ENCODE results near the gene CIC.

- TF ChIP-seq SIN3A (IDR thresholded peaks at IDR 0.05; ENCODE audit: borderline replicate concordance, insufficient read depth, low read length) (no peak), POLR2AphosphoS5 (IDR thresholded peaks at IDR 0.05; ENCODE audit: low read depth, low read length) (no peak)
Observed at GRCh38 chr19:42234364-42234763, 34.7 kb upstream of the CIC start.
